ENCODE measurements around the gene SLC35F4. TPM values are rescaled to one million over a fixed set of nuclear protein-coding genes. Genes with fewer than 3 reads are reported as not detected.

The SLC35F4 gene
- total and polyA plus RNA-seq, 10 donors: not detected

DNA sequence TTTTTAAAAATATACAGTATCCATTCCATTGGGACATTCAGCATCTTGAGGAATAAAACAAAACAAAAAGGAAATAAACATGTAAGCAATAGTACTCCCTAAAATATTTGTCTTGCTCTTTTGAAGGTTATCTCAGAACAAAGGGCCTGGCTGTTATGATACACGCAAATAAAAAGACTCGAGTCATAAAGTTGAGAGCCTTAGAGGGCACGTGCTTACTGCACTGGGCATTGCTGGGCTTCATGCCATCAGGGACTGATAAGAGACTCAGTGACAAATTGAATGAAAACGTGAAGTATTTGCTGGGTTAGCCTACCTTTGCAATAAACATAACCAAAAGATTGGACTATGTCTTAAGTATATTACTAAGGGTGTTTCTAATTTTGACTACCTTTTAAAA, 118.9 kb downstream of the SLC35F4 start:
- TF ChIP-seq POLR2AphosphoS5 (IDR thresholded peaks at IDR 0.05) (no peak), POLR2A (IDR thresholded peaks at IDR 0.05) (no peak)
- TF ChIP-seq, protein P1, sequence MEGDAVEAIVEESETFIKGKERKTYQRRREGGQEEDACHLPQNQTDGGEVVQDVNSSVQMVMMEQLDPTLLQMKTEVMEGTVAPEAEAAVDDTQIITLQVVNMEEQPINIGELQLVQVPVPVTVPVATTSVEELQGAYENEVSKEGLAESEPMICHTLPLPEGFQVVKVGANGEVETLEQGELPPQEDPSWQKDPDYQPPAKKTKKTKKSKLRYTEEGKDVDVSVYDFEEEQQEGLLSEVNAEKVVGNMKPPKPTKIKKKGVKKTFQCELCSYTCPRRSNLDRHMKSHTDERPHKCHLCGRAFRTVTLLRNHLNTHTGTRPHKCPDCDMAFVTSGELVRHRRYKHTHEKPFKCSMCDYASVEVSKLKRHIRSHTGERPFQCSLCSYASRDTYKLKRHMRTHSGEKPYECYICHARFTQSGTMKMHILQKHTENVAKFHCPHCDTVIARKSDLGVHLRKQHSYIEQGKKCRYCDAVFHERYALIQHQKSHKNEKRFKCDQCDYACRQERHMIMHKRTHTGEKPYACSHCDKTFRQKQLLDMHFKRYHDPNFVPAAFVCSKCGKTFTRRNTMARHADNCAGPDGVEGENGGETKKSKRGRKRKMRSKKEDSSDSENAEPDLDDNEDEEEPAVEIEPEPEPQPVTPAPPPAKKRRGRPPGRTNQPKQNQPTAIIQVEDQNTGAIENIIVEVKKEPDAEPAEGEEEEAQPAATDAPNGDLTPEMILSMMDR (IDR thresholded peaks at IDR 0.05 in 8 of 11, conservative IDR thresholded peaks at IDR 0.05 in 3 of 11): no peak
- no peaks in the 10 kb centered on the region for H3K36me3 ChIP-seq

DNA sequence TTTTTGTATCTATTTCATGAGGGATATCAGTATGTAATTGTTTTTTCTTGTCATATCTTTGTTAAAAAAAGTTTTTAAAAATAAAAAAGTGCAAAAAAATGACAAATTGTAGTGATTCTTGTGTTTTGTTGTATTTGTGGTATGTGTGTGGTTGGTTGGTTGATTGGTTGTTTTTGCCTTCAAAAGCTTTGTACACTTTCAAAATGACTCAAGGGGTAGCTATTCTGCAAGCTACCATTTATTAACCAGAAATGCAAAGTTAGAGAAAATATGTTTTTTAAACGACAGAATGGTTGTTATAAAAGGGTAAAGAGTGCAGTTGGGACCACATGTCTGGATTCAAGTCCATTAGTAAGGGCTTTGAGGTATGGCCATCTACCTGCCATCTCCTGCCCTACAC, 119.3 kb downstream of the SLC35F4 start:
- no peaks in the 10 kb centered on the region for H3K27me3 ChIP-seq (replicated peaks in 1 of 7)
- no peak for DNase-seq
- no peaks in the 10 kb centered on the region for H3K36me3 ChIP-seq
- H3K27ac ChIP-seq: no peak overlapping the region
- 45 to 56% (median 49%) methylated on average over 1 of the region's 1 CpG for WGBS, 5 donors
- no peaks in the 10 kb centered on the region for H3K4me1 ChIP-seq
- no peak for TF ChIP-seq POLR2AphosphoS5 (IDR thresholded peaks at IDR 0.05)
- TF ChIP-seq, protein P1 (IDR thresholded peaks at IDR 0.05 in 8 of 11, conservative IDR thresholded peaks at IDR 0.05 in 3 of 11): no peak
- TF ChIP-seq POLR2A (IDR thresholded peaks at IDR 0.05): no peak
- H3K4me3 ChIP-seq: no peak overlapping the region
- intact Hi-C loops (cut with DNase I; ENCODE audit: low total_unique reads): no loop called here
- H3K9me3 ChIP-seq: no peaks in the 10 kb centered on the region

More for the DNA sequence above, 118.9 kb downstream of the SLC35F4 start:
- DNase-seq: no peak
- no peak overlapping the region for H3K4me3 ChIP-seq
- no peaks in the 10 kb centered on the region for H3K4me1 ChIP-seq
- H3K9me3 ChIP-seq: no peaks in the 10 kb centered on the region
- no peak overlapping the region for H3K27ac ChIP-seq
- intact Hi-C loops (cut with DNase I; ENCODE audit: low total_unique reads): no loop called here
- 60 to 81% (median 75%) methylated on average over 4 of the region's 4 CpGs for WGBS, 5 donors
- H3K27me3 ChIP-seq (replicated peaks in 1 of 7): no peaks in the 10 kb centered on the region

DNA sequence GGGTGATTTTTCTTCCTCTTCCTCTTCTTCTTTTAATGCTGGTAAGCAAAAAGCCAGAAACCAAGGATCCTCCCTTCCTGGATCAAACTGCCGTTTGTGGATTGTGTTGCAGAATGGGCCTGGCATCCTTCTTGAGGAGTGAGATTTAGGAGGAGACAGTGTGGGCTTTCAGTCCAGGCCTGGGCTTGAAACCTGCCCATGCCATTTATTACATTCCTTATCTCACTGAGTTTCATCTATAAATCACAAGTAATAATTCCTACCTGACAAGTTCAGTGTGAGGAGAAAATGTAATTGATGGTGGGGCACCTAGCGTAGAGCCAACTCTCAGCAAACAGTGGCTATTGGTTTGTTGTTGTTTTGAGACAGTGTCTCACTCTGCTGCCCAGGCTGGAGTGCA, 126.4 kb downstream of the SLC35F4 start:
- H3K27ac ChIP-seq: no peak overlapping the region
- no peak for TF ChIP-seq POLR2AphosphoS5 (IDR thresholded peaks at IDR 0.05)
- TF ChIP-seq, protein P1 (IDR thresholded peaks at IDR 0.05 in 8 of 11, conservative IDR thresholded peaks at IDR 0.05 in 3 of 11): no peak
- no peak for TF ChIP-seq POLR2A (IDR thresholded peaks at IDR 0.05)
- no peaks in the 10 kb centered on the region for H3K36me3 ChIP-seq
- H3K4me3 ChIP-seq: no peak overlapping the region
- 36 to 66% (median 55%) methylated on average over 2 of the region's 2 CpGs for WGBS, 5 donors
- DNase-seq: no peak
- intact Hi-C loops (cut with DNase I; ENCODE audit: low total_unique reads): no loop called here
- H3K9me3 ChIP-seq: no peaks in the 10 kb centered on the region
- no peaks in the 10 kb centered on the region for H3K4me1 ChIP-seq
- H3K27me3 ChIP-seq (replicated peaks in 1 of 7): no peaks in the 10 kb centered on the region

DNA sequence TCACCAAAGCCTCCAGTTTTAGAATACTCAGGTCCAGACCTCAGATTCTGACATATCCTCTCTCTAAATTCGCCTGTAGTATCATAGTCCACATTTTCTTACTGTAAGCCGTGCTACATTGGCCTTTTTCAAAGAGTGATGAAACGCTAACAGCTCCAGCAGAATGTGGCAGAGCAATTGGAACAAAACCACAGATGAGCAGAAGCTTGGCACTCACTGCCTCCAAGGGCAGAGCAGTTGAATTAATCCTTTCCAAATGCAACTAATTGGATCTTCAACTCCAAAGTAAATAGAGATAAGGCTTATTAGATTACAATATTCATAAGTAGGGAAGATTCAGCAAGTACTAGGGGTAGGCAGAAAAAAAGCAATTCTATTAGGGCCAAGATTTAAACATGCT, 128.3 kb downstream of the SLC35F4 start:
- Histone ChIP-seq H3K36me3 (no peaks in the 10 kb centered on the region), H3K27ac (no peak overlapping the region), H3K27me3 (replicated peaks in 1 of 7) (no peaks in the 10 kb centered on the region), H3K4me1 (no peaks in the 10 kb centered on the region), H3K9me3 (no peaks in the 10 kb centered on the region), H3K4me3 (no peak overlapping the region)
- intact Hi-C loops (cut with DNase I; ENCODE audit: low total_unique reads): no loop called here
- no peak for DNase-seq
- TF ChIP-seq, protein P1 (IDR thresholded peaks at IDR 0.05 in 8 of 11, conservative IDR thresholded peaks at IDR 0.05 in 3 of 11): no peak
- no peak for TF ChIP-seq POLR2AphosphoS5 (IDR thresholded peaks at IDR 0.05)
- TF ChIP-seq POLR2A (IDR thresholded peaks at IDR 0.05): no peak
- 63 to 80% (median 75%) methylated on average over 3 of the region's 3 CpGs for WGBS, 5 donors
